ENCODE data around the gene CCDC106.

- TF ChIP-seq, protein P1, sequence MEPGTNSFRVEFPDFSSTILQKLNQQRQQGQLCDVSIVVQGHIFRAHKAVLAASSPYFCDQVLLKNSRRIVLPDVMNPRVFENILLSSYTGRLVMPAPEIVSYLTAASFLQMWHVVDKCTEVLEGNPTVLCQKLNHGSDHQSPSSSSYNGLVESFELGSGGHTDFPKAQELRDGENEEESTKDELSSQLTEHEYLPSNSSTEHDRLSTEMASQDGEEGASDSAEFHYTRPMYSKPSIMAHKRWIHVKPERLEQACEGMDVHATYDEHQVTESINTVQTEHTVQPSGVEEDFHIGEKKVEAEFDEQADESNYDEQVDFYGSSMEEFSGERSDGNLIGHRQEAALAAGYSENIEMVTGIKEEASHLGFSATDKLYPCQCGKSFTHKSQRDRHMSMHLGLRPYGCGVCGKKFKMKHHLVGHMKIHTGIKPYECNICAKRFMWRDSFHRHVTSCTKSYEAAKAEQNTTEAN (CRISPR knock-in tag; IDR thresholded peaks at IDR 0.05): no peak
- TF ChIP-seq ZNF512 (CRISPR knock-in tag; IDR thresholded peaks at IDR 0.05; ENCODE audit: borderline replicate concordance) (no peak), ZNF232 (CRISPR knock-in tag; IDR thresholded peaks at IDR 0.05) (no peak)
Measured at GRCh38 chr19:55651236-55651635, 3.2 kb downstream of the CCDC106 start.

Data from WTC11 (cell line).